Activated CD4-positive, CD25-positive, alpha-beta regulatory T cell treated with anti-CD3 and anti-CD28 coated beads, Interleukin-2, amount 50 U/mL, for 72 hours (primary cell): ENCODE results near the gene METTL2A.
"Not testable (repeated sequence)": the region's sequence is repeated elsewhere in the genome, so short reads cannot be mapped to it uniquely, and the experiment has no call there.

Source experiments
- DNase-seq: peaks from one replicate; pipeline ENCODE4 v3.0.0; 2021

The METTL2A gene

GRCh38 chr17:62473030-62473982 is 49.6 kb downstream of the METTL2A start:
- not testable (repeated sequence) for DNase-seq

- not testable (repeated sequence) for DNase-seq
Measured at GRCh38 chr17:62477111-62477510, 53.4 kb downstream of the METTL2A start.

- DNase-seq = peak; percentile 49
Measured at GRCh38 chr17:62477718-62478408, 54.2 kb downstream of the METTL2A start.

DNA sequence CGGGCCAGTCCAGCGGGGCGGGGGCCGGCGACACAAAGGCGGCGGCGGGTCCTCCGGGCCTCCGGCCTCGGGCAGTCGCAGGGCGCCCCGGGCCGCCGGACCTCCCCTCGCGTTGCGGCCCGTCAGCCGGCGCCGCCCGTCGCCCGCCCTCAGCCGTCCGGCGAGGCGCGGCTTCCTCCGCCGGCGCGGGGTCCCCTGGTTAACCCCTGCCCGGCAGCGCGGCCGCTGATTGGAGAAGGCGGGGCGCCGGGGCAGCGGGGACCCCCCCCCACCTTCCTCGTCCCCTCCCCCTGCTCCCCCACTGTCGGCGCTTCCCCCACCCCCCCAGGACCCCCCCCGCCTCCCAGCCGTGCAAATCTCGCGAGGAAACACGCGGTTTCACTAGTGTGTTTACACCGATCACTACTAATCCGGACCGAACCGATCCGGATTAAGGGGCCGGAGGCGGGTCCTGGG is 54.8 kb downstream of the METTL2A start, which contains the start of gene TLK2:
TSS of gene TLK2 (plus strand) at position 402 of the 456 bp plus-strand sequence. CDS start 2,301 bp downstream, outside the sequence.
- DNase-seq = peak; percentile 78

DNA sequence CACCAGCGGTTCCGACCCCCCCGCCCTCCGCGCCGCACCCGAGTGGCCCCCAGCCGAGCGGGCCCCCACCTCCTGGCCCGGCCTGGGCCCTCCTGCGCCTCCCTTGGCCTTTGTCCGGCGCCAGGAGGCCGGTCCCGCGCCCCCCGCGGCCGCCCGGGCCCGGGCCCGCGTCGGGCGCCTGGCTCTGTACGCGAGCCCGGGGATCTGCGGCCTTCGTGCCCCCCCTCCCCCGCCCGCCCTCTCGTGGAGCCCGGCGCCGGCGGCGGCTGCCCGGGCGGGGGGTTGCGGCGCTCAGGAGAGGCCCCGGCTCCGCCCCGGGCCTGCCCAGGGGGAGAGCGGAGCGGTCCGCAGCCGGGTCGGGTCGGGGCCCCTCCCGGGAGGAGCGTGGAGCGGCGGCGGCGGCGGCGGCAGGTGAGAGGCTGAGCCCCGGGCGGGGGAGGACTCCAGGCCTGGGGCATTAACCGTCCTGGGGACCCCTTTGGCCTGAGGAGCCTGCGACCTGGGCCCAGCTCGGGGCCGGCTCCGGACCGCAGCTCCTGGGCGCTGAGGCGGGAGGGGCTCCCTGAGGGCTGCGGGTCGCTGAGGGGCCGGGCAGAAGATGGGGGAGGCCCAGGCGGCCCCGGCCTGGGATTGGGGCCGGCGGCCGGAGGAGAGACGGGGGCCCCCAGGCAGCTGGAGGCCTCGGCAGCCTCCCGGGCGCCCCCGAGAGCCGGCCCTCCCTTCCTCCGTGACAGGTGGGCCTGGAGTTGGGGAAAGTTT is 55.4 kb downstream of the METTL2A start:
- peak; percentile 70 for DNase-seq

DNA sequence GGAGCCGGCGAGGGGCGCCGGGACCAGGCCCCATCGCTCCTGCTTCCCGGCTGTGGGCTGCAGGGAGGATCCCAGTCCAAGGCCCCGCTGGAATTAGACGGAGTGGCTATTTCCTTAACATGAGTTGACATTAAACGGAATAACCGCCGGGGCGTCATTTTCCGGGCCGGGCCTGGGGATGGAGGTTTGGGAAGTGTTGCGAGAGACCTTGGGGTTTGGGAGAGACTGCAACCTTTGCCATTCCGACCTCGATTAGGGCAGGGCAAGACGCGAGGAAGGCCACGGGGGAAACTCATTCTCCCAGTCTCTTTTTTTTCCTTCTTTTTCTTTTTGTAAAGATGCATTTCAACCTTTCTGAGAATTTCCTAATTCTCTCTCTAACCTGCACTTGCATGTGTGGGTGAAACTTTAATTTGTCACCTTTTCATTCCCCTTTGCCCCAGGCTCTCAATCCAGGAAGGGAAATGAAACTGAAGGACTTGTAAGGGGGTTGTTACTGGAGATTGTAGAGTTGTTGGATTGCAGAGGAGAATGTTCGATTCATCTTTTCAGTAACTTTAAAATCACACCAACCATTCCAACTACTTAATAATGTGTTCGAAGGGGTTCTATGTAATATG is 56.1 kb downstream of the METTL2A start:
- peak; percentile 32 for DNase-seq

DNA sequence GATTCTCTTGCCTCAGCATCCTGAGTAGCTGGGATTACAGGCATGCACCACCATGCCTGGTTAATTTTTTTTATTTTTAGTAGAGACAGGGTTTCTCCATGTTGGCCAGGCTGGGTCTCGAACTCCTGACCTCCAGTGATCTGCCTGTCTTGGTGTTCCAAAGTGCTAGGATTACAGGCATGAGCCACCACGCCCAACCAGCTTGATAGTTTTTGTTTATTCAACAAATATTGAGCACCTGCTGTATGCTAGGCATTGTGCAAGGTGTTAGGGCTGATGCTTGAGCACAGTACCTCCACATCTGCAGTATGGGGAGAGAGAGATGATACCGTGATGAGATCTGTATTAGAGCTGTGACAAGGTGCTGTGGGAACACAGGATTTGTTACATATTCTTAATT is 58.9 kb downstream of the METTL2A start:
- not testable (repeated sequence) for DNase-seq

DNA sequence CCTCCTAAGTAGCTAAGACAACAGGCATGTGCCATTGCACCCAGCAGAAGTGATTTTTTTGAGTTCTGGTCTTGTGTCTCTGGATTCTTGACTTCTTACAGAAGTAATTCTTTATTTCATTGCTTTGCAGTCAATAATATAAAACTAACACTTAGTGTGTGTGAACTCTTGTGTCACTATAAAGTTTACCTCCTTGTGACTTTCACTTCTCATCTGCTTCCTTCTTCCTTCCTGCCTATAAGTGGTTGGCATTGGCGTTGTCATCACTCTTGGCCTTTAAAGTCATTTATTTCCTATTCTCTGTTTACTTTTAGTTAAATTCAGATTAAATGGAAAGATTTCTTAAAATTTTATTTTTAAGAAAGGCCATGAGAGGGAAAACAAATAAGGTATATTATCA is 67.3 kb downstream of the METTL2A start:
- DNase-seq = not testable (repeated sequence)

DNA sequence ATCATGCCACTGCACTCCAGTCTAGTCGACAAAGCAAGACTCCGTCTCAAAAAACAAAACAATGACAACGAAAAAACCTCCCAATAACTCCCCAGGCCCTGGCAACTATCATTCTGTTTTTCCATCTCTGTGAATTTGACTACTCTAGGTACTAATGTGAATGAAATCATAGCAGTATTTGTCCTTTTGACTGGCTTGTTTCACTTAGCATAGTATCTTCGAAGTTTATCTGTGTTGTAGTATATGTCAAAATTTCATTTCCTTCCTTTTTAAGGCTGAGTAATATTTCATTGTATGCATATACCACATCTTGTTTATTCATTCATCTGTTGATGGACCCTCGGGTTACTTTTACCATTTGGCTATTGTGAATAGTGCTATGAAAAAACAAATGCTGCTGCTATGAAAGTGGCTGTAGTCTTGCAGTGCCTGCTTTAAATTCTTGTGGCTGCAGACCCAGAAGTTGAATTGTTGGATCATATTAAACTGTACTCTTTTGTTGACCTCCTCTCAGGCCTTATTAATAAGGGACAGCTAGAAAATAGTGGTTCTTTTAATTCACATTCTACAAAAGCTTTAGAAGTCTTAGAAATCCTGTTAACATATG is 69.5 kb downstream of the METTL2A start:
- DNase-seq = not testable (repeated sequence)

DNA sequence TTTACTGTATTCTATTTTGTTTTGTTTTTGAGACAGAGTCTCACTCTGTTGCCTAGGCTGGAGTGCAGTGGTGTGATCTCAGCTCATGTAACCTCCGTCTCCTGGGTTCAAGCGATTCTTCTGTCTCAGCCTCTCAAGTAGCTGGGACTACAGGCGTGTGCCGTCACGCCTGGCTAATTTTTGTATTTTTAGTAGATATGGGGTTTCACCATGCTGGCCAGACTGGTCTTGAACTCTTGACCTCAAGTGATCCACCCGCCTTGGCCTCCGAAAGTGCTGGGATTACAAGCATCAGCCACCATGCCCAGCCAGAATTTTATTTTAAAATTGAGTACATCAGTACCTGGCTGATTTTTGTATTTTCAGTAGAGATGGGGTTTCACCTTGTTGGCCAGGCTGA is 70.4 kb downstream of the METTL2A start:
- not testable (repeated sequence) for DNase-seq

DNA sequence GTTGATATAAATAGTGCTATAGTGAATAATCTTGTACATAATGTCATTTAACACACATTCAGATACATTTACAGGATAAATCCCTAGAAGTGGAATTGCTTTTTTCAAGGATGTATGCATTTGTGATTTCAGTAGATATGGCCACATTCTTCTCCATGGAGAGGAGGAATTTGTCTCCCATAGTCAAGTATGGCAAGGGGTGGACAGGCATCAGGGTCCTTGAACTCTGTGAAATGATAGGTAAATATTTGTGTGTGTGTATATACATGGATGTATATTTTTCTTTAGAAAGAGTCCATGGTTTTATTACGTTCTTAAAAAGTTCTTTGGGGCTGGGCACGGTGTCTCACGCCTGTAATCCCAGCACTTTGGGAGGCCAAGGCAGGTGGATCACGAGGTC is 72.6 kb downstream of the METTL2A start:
- DNase-seq = not testable (repeated sequence)

DNA sequence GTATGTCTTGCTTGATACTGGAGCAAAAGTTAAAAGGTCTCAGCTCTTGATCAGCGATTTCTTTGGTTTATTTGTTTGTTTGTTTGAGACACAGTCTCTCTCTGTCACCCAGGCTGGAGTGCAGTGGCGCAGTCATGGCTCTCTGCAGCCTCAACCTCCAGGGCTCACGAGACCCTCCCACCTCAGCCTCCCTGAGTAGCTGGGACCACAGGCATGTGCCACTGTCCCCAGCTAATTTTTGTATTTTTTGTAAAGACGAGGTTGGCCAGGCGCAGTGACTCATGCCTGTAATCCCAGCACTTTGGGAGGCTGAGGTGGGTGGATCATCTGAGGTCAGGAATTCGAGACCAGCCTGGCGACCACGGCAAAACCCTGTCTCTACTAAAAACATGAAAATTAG is 75.1 kb downstream of the METTL2A start:
- DNase-seq = not testable (repeated sequence)
